GM19328 (cell line): ENCODE measurements around the gene ABHD16A.

Experiments
- ATAC-seq: cut with Tn5 transposase; IDR thresholded peaks from one replicate; pipeline ENCODE4 v1.9.1; 2021; ENCODE audit warnings: mild to moderate bottlenecking, moderate library complexity; ENCODE audit not compliant: unreplicated experiment

ABHD16A gene

GRCh38 chr6:31642798-31643570, 60.1 kb downstream of the ABHD16A start:
- ATAC-seq = no peak

GRCh38 chr6:31641370-31641769, 61.8 kb downstream of the ABHD16A start:
- ATAC-seq = no peak

GRCh38 chr6:31640612-31641011, 62.5 kb downstream of the ABHD16A start:
- ATAC-seq = no peak

GRCh38 chr6:31639449-31639861, 63.7 kb downstream of the ABHD16A start:
- no peak for ATAC-seq

GRCh38 chr6:31639043-31639442, 64.1 kb downstream of the ABHD16A start:
- ATAC-seq = no peak
